GM12878 (cell line): ENCODE measurements around the gene HSPB7.

ENCODE experiments used
- EP300 ChIP-seq, 2 experiments: fragments of 150-350 bp in 1 of 2; IDR thresholded peaks; 2 replicates each; pipeline ENCODE4 v1.6.1; 2011 to 2012; ENCODE audit warnings: low read depth in 2 of 2, low read length in 2 of 2, borderline replicate concordance in 1 of 2, improper control_type of control experiment in 1 of 2, inconsistent platforms in 1 of 2; ENCODE audit not compliant: control insufficient read depth in 1 of 2
- FOS ChIP-seq: IDR thresholded peaks from 3 replicates; pipeline ENCODE4 v1.6.1; 2011; ENCODE audit warnings: borderline replicate concordance; ENCODE audit not compliant: insufficient read length; ENCODE audit errors: extremely low read depth
- MYC ChIP-seq: IDR thresholded peaks from 2 replicates; pipeline ENCODE4 v1.6.1; 2011; ENCODE audit warnings: mild to moderate bottlenecking, low read length, moderate library complexity, inconsistent platforms; ENCODE audit not compliant: insufficient read depth, insufficient replicate concordance, insufficient read length, severe bottlenecking
- RB1 ChIP-seq: fragments of 450-650 bp; formaldehyde crosslinking; IDR thresholded peaks from 2 replicates; pipeline ENCODE4 v1.6.1; 2017; ENCODE audit warnings: mild to moderate bottlenecking, borderline replicate concordance
- TF ChIP-seq, protein P1 (sequence below), 3 experiments: IDR thresholded peaks in 2 of 3; conservative IDR thresholded peaks in 1 of 3; 2 replicates each; pipeline ENCODE4 v1.5.1; 2011; ENCODE audit warnings: low read depth in 3 of 3, low read length in 3 of 3, mild to moderate bottlenecking in 3 of 3, control low read depth in 2 of 3, moderate library complexity in 2 of 3, inconsistent platforms in 1 of 3, mixed read lengths in 1 of 3; ENCODE audit not compliant: control insufficient read depth in 2 of 3, insufficient read depth in 1 of 3; ENCODE audit errors: extremely low read depth in 1 of 3

DNA sequence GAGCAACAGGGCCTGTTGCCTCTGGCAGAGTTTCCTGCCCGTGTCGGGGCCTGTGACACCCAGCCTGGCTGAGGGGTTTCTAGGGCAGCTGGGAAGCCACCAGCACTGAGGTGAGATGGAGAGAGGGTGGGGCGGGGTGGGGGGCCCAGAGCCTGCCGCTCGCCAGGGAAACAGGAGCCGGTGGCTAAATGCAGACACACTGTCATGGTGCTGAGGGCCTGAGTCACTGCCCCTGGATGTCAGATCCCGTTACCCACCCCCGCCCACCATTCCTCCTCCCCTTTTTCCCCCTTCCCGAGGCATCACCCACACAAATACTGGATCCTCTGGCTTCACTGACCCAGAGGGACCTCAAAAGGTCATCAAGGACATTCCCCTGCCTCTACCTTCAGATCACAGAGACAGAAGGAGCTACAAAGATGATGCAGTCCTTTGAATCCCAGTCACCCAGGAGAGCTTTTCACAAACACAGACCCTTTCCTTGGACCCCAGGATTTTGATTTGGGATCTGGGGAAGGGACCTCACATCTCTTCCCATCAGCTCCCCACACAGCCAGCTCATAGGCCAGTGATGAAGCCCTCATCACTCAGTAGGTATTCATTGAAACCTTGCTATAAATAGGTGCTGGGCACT lies 1.9 kb upstream of the HSPB7 start:
- TF ChIP-seq, protein P1, sequence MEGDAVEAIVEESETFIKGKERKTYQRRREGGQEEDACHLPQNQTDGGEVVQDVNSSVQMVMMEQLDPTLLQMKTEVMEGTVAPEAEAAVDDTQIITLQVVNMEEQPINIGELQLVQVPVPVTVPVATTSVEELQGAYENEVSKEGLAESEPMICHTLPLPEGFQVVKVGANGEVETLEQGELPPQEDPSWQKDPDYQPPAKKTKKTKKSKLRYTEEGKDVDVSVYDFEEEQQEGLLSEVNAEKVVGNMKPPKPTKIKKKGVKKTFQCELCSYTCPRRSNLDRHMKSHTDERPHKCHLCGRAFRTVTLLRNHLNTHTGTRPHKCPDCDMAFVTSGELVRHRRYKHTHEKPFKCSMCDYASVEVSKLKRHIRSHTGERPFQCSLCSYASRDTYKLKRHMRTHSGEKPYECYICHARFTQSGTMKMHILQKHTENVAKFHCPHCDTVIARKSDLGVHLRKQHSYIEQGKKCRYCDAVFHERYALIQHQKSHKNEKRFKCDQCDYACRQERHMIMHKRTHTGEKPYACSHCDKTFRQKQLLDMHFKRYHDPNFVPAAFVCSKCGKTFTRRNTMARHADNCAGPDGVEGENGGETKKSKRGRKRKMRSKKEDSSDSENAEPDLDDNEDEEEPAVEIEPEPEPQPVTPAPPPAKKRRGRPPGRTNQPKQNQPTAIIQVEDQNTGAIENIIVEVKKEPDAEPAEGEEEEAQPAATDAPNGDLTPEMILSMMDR (IDR thresholded peaks at IDR 0.05 in 2 of 3, conservative IDR thresholded peaks at IDR 0.05 in 1 of 3; ENCODE audit: control insufficient read depth in 2 of 3, extremely low read depth in 1 of 3, insufficient read depth in 1 of 3, low read depth in 3 of 3, low read length in 3 of 3), result no peak
- no peak for TF ChIP-seq FOS
- TF ChIP-seq RB1, result no peak
- TF ChIP-seq MYC, result no peak
- TF ChIP-seq EP300 (IDR thresholded peaks at IDR 0.05; ENCODE audit: borderline replicate concordance in 1 of 2, control insufficient read depth in 1 of 2, low read depth in 2 of 2, low read length in 2 of 2), result no peak
